GM23248 (cell line): ENCODE data around the gene NFIX. TPM values are rescaled to one million over a fixed set of nuclear protein-coding genes. Genes with fewer than 3 reads are reported as not detected.
"Not testable (repeated sequence)": the region's sequence is repeated elsewhere in the genome, so short reads cannot be mapped to it uniquely, and the experiment has no call there.

Experiments used
- DNase-seq: peaks from one replicate; pipeline ENCODE4 v3.0.0-alpha.2; 2015
- H2AFZ ChIP-seq: fragments of 200-600 bp; sonication (generic); 2 replicates; pipeline ENCODE4 v1.6.1; 2016; ENCODE audit warnings: antibody characterized with exemption
- H3F3A ChIP-seq: fragments of 200-600 bp; sonication (generic); 2 replicates; pipeline ENCODE4 v1.6.1; 2016; ENCODE audit warnings: mild to moderate bottlenecking, antibody characterized with exemption, mixed run types; ENCODE audit not compliant: insufficient read depth
- H3K27ac ChIP-seq: fragments of 200-600 bp; sonication (generic); 2 replicates; pipeline ENCODE4 v1.5.1; 2016; ENCODE audit warnings: mild to moderate bottlenecking
- H3K27me3 ChIP-seq: fragments of 200-600 bp; sonication (generic); replicated peaks from 2 replicates; pipeline ENCODE4 v1.6.1; 2016; ENCODE audit warnings: mild to moderate bottlenecking; ENCODE audit not compliant: insufficient read depth
- H3K36me3 ChIP-seq: fragments of 200-600 bp; sonication (generic); 2 replicates; pipeline ENCODE4 v1.6.1; 2016; ENCODE audit warnings: low read depth, mild to moderate bottlenecking
- H3K4me1 ChIP-seq: fragments of 200-600 bp; sonication (generic); 2 replicates; pipeline ENCODE4 v1.6.1; 2016; ENCODE audit warnings: mild to moderate bottlenecking; ENCODE audit not compliant: insufficient read depth
- H3K4me2 ChIP-seq: fragments of 200-600 bp; sonication (generic); one replicate; pipeline ENCODE4 v1.6.1; 2016; ENCODE audit warnings: mild to moderate bottlenecking; ENCODE audit not compliant: unreplicated experiment
- H3K4me3 ChIP-seq: fragments of 200-600 bp; sonication (generic); 2 replicates; pipeline ENCODE4 v1.5.1; 2016; ENCODE audit warnings: mild to moderate bottlenecking
- H3K79me2 ChIP-seq: fragments of 200-600 bp; sonication (generic); 2 replicates; pipeline ENCODE4 v1.6.1; 2016; ENCODE audit warnings: mild to moderate bottlenecking; ENCODE audit not compliant: insufficient read depth
- H3K9ac ChIP-seq: fragments of 200-600 bp; sonication (generic); 2 replicates; pipeline ENCODE4 v1.6.1; 2016; ENCODE audit warnings: mild to moderate bottlenecking
- H3K9me2 ChIP-seq: fragments of 200-600 bp; sonication (generic); 2 replicates; pipeline ENCODE4 v1.6.1; 2016; ENCODE audit warnings: mixed run types, mild to moderate bottlenecking, moderate library complexity; ENCODE audit not compliant: insufficient read depth
- H3K9me3 ChIP-seq: fragments of 200-600 bp; sonication (generic); one replicate; pipeline ENCODE4 v1.6.1; 2017; ENCODE audit warnings: low read depth
- H4K20me1 ChIP-seq: fragments of 200-600 bp; sonication (generic); 2 replicates; pipeline ENCODE4 v1.6.0; 2016; ENCODE audit not compliant: insufficient read depth
- EZH2 ChIP-seq: fragments of 200-600 bp; sonication (generic); IDR thresholded peaks from 2 replicates; pipeline ENCODE4 v1.6.1; 2018; ENCODE audit warnings: antibody characterized with exemption, mild to moderate bottlenecking; ENCODE audit not compliant: insufficient read depth, poor library complexity, severe bottlenecking
- EZH2phosphoT487 ChIP-seq: fragments of 200-600 bp; sonication (generic); IDR thresholded peaks from 2 replicates; pipeline ENCODE4 v1.6.1; 2018; ENCODE audit warnings: antibody characterized with exemption, moderate library complexity, mild to moderate bottlenecking, low read depth; ENCODE audit not compliant: insufficient read depth
- WGBS, 2 experiments: methylation state at CpG; one replicate each; pipeline ENCODE4 v1.1.6; 2015 to 2017; ENCODE audit warnings: low lambda C conversion rate in 2 of 2, low coverage in 1 of 2; ENCODE audit errors: missing lambda C conversion rate in 2 of 2; 5-methylcytosine and 5-hydroxymethylcytosine counted together
- in situ Hi-C: fragments of 300-500 bp; cut with MboI; formaldehyde crosslinking; loops from 2 replicates; pipeline ENCODE4 v1.15.0; 2020
- polyA plus RNA-seq: library from polyadenylated mRNA; unstranded; fragments of >200 nt; fragmentation: Nextera tagmentation; extraction: Ambion mirVana; gene quantifications from 2 replicates; pipeline ENCODE4 v1.2.1, GENCODE V29; 2016
- total RNA-seq: library from RNA; depleted of rRNA; stranded (reverse); fragments of >200 nt; shearing (Covaris generic); gene quantifications from 2 replicates; pipeline ENCODE4 v1.2.3, GENCODE V29; 2014

The NFIX gene
- total and polyA plus RNA-seq, 2 experiments from 2014 or later, result 60.8 to 71.0 TPM

DNA sequence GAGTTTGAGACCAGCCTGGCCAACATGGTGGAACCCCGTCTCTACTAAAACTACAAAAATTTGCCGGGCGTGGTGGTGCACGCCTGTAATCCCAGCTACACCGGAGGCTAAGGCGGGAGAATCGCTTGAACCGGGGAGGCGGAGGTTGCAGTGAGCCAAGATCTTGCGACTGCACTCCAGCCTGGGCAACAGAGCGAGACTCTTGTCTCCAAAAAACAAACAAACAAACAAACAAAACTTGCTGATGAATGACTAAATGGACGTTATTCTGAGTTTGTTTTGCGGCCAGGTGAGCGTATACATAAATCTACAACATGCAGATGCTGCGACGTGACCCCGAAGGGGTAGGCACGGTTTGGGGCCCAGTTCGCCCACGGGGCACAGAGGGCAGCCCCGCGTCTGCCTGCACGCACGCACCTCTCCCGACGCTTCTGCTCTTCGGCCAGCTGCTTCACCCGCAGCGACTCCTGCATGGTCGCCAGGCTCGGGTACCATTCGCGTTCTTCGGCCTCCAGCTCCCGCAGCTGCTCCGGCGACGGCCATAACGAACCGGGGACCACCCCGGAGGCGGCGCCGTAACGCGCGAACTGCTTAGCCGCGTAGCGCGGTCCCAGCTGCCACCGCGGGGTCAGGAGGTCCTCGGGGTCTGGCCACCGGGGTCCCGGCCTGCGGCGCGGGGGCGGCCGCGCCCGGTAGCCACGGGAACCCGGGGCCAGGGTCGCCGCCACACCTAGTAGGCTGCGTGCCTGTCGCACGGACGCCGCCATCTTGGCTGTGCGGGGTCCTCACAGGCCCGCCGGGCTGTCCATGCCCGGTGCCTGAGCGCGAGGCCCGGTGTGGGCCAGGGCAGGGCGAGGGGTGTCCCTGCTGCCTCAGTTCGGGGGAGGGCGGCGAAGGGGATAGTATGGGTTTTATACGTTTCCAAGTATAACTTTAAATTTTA, 38.6 kb upstream of the NFIX start, which contains the start of gene GADD45GIP1:
TSS of gene GADD45GIP1 (minus strand) at position 778 of the 943 bp plus-strand sequence. CDS start at position 767, 11 bp downstream.
- Histone ChIP-seq H3K9ac (peak within 1 kb of the TSS; percentile 91), H2AFZ (peak within 1 kb of the TSS; percentile 85), H3K27me3 (no peaks in the 10 kb centered on the region), H3K4me1 (peaks cover 19% of the 10 kb centered on the region), H3K36me3 (peaks cover 9% of the 10 kb centered on the region; the same call in 1 of the 2 replicates), H3K9me2 (no peaks in the 10 kb centered on the region), H3K4me2 (peak within 1 kb of the TSS; percentile 78), H3K27ac (peak within 1 kb of the TSS; percentile 99), H4K20me1 (no peaks in the 10 kb centered on the region), H3K79me2 (peaks cover 59% of the 10 kb centered on the region), H3K9me3 (no peaks in the 10 kb centered on the region), H3K4me3 (peak within 1 kb of the TSS; percentile 79), H3F3A (peaks cover 40% of the 10 kb centered on the region)
- in situ Hi-C loops, result loop anchor here (25.0 kb wide), 1 partner anchor 631 kb away; no protein-coding TSS in a partner anchor
- peak; percentile 90 for DNase-seq
- no peak for TF ChIP-seq EZH2phosphoT487
- no peak for TF ChIP-seq EZH2
- 3 to 4% methylated on average over 62 to 82 of the region's 84 CpGs for WGBS, 2 experiments

DNA sequence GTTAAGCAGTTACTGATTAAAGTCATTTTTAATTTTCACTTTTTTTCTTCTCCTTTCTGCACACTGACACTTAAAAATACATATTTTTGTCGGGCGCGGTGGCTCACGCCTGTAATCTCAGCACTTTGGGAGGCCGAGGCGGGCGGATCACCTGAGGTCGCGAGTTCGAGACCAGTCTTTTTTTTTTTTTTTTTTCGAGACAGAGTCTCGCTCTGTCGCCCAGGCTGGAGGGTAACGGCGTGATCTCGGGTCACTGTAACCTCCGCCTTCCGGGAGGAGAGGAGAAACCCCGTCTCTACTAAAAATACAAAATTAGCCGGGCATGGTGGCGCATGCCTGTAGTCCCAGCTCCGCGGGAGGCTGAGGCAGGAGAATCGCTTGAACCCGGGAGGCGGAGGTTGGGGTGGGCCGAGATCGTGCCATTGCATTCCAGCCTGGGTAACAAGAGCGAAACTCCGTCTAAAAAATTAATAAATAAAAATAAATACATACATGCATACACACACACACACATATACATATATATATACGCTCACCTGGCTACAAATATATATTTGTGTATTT, 37.8 kb upstream of the NFIX start:
- peak overlapping the region; percentile 79 for H3K4me3 ChIP-seq
- in situ Hi-C loops, result loop anchor here (25.0 kb wide), 1 partner anchor 630 kb away; no protein-coding TSS in a partner anchor
- WGBS, 2 experiments, result 51 to 55% methylated on average over 29 to 31 of the region's 31 CpGs

GRCh38 chr19:12959481-12959880, 35.8 kb upstream of the NFIX start:
- in situ Hi-C loops, result loop anchor here (25.0 kb wide), 1 partner anchor 628 kb away; no protein-coding TSS in a partner anchor
- Histone ChIP-seq H3K4me1 (no peaks in the 10 kb centered on the region; the same call in 1 of the 2 replicates), H4K20me1 (no peaks in the 10 kb centered on the region), H3K9me2 (no peaks in the 10 kb centered on the region), H3K4me3 (no peak overlapping the region), H2AFZ (no peak overlapping the region), H3K36me3 (no peaks in the 10 kb centered on the region), H3K27ac (no peak overlapping the region), H3K4me2 (no peak overlapping the region), H3F3A (peaks cover 17% of the 10 kb centered on the region), H3K27me3 (no peaks in the 10 kb centered on the region), H3K79me2 (peaks cover 36% of the 10 kb centered on the region), H3K9ac (no peak overlapping the region), H3K9me3 (no peaks in the 10 kb centered on the region)
- no peak for TF ChIP-seq EZH2
- TF ChIP-seq EZH2phosphoT487, result no peak
- whole genome bisulfite sequencing, 2 experiments, result 74 to 78% methylated on average over 6 of the region's 6 CpGs
- no peak for DNase-seq

More for the DNA sequence above, 37.8 kb upstream of the NFIX start:
- H3K9ac ChIP-seq, result peak overlapping the region; percentile 91
- not testable (repeated sequence) for H3K9me3 ChIP-seq, H4K20me1 ChIP-seq, H3K9me2 ChIP-seq, H3K27me3 ChIP-seq, DNase-seq, H3K36me3 ChIP-seq
- peak overlapping the region; percentile 78 for H3K4me2 ChIP-seq
- peak overlapping the region; percentile 85 for H2AFZ ChIP-seq
- H3K79me2 ChIP-seq, result peaks cover 52% of the 10 kb centered on the region
- peaks cover 14% of the 10 kb centered on the region for H3K4me1 ChIP-seq
- peaks cover 32% of the 10 kb centered on the region for H3F3A ChIP-seq
- peak overlapping the region; percentile 99 for H3K27ac ChIP-seq

- in situ Hi-C loops, result loop anchor here (25.0 kb wide), 1 partner anchor 622 kb away; no protein-coding TSS in a partner anchor
- DNase-seq, result peak; percentile 80
Observed at GRCh38 chr19:12965017-12965811, 30.1 kb upstream of the NFIX start.

More at GRCh38 chr19:12965017-12965811, 30.1 kb upstream of the NFIX start:
- Histone ChIP-seq H3F3A (peaks cover 9% of the 10 kb centered on the region; the same call in 1 of the 2 replicates), H3K9ac (peak overlapping the region; percentile 78), H3K4me2 (peak overlapping the region; percentile 100), H3K9me3 (no peaks in the 10 kb centered on the region), H3K9me2 (no peaks in the 10 kb centered on the region), H3K36me3 (no peaks in the 10 kb centered on the region), H4K20me1 (no peaks in the 10 kb centered on the region), H3K27me3 (no peaks in the 10 kb centered on the region), H3K4me1 (peaks cover 14% of the 10 kb centered on the region), H3K4me3 (peak overlapping the region; percentile 81), H3K79me2 (no peaks in the 10 kb centered on the region), H3K27ac (no peak overlapping the region), H2AFZ (peak overlapping the region; percentile 100)
- TF ChIP-seq EZH2phosphoT487, result no peak
- no peak for TF ChIP-seq EZH2
- WGBS, 2 experiments, result 1 to 2% methylated on average over 31 to 34 of the region's 34 CpGs
